Measurements from ENCODE around the gene NDUFA3. TPM values are rescaled to one million over a fixed set of nuclear protein-coding genes. Genes with fewer than 3 reads are reported as not detected.

NDUFA3 gene
- total and polyA plus RNA-seq, 2 of the 13 experiments (the other 11 are each of a cell fraction or from before 2014, with no cell fraction given), result 31.6 to 75.4 TPM

- in situ Hi-C loops (cut with HindIII; ENCODE audit: extremely low pct_ligation_motif_present, low pct_unique_long_range_greater_than_20kb), result no loop called here
Observed at GRCh38 chr19:54105796-54106195, 3.1 kb downstream of the NDUFA3 start.

GRCh38 chr19:54106716-54107115 lies 4.1 kb downstream of the NDUFA3 start:
- DNase-seq (ENCODE audit: low spot score), result no peak
- BruUV-seq (replicated peaks), result no TSS peak
- no peaks in the 10 kb centered on the region for H4K20me1 ChIP-seq (ENCODE audit: insufficient read depth, low read length)
- peaks cover 9% of the 10 kb centered on the region for H3K79me2 ChIP-seq (ENCODE audit: insufficient read depth, low read length)
- no peak overlapping the region for H3K4me3 ChIP-seq (replicated peaks in 1 of 3; ENCODE audit: insufficient read depth in 1 of 3, low read depth in 2 of 3, low read length in 3 of 3)
- ATAC-seq, result no peak
- intact Hi-C loops (cut with micrococcal nuclease; ENCODE audit: unreplicated experiment), result no loop called here
- H3K36me3 ChIP-seq (replicated peaks in 1 of 2; ENCODE audit: control insufficient read depth in 1 of 2, insufficient read depth in 2 of 2, low read length in 2 of 2), result peaks cover 13 to 44% of the 10 kb centered on the region in 2 experiments; a peak in 4 of 5 replicates
- H3K27me3 ChIP-seq (ENCODE audit: control insufficient read depth in 1 of 2, insufficient read depth in 2 of 2, low read length in 2 of 2), result no peaks in the 10 kb centered on the region; a peak in 1 of 5 replicates
- CTCF ChIA-PET (ENCODE audit: low intra/inter-chr PET ratio, low total read pairs), result no interaction called here
- H3K9ac ChIP-seq (ENCODE audit: insufficient read depth, low read depth, low read length), result no peak overlapping the region
- in situ Hi-C loops (cut with HindIII; ENCODE audit: extremely low pct_ligation_motif_present, low pct_unique_long_range_greater_than_20kb), result no loop called here
- TF ChIP-seq AGO2 (optimal IDR thresholded peaks at IDR 0.05; ENCODE audit: low read depth, low read length) (peak; percentile 50), NFIC (IDR thresholded peaks at IDR 0.05; ENCODE audit: low read length) (no peak)
- POLR2A ChIA-PET, result no interaction called here
- peaks cover 17% of the 10 kb centered on the region for H3K4me1 ChIP-seq (ENCODE audit: insufficient read depth, low read length)
- no peak overlapping the region for H3K27ac ChIP-seq (ENCODE audit: extremely low read length, insufficient read depth, low read length)
- WGBS (ENCODE audit: low lambda C conversion rate), result 93% methylated on average over 15 of the region's 15 CpGs
- FAIRE-seq, result no peak
- no peak overlapping the region for H3K4me2 ChIP-seq (ENCODE audit: low read depth, low read length)
- no peaks in the 10 kb centered on the region for H3K9me3 ChIP-seq (ENCODE audit: low read length)
- H2AFZ ChIP-seq (ENCODE audit: low read length), result no peak overlapping the region

More at GRCh38 chr19:54105796-54106195, 3.1 kb downstream of the NDUFA3 start:
- no peak overlapping the region for H2AFZ ChIP-seq (ENCODE audit: low read length)
- 95% methylated on average over 10 of the region's 10 CpGs for WGBS (ENCODE audit: low lambda C conversion rate)
- ChIA-PET POLR2A (no interaction called here), CTCF (ENCODE audit: low intra/inter-chr PET ratio, low total read pairs) (no interaction called here)
- no peak for ATAC-seq
- DNase-seq (ENCODE audit: low spot score), result no peak
- H3K79me2 ChIP-seq (ENCODE audit: insufficient read depth, low read length), result peaks cover 9% of the 10 kb centered on the region
- H3K27me3 ChIP-seq (ENCODE audit: control insufficient read depth in 1 of 2, insufficient read depth in 2 of 2, low read length in 2 of 2), result no peaks in the 10 kb centered on the region; a peak in 1 of 5 replicates
- intact Hi-C loops (cut with micrococcal nuclease; ENCODE audit: unreplicated experiment), result no loop called here
- no peaks in the 10 kb centered on the region for H3K9me3 ChIP-seq (ENCODE audit: low read length)
- H3K4me3 ChIP-seq (replicated peaks in 1 of 3; ENCODE audit: insufficient read depth in 1 of 3, low read depth in 2 of 3, low read length in 3 of 3), result no peak overlapping the region
- H3K4me2 ChIP-seq (ENCODE audit: low read depth, low read length), result no peak overlapping the region
- no peaks in the 10 kb centered on the region for H4K20me1 ChIP-seq (ENCODE audit: insufficient read depth, low read length)
- no peak for FAIRE-seq
- BruUV-seq (replicated peaks), result no TSS peak
- TF ChIP-seq PHF20 (CRISPR knock-in tag; IDR thresholded peaks at IDR 0.05), result no peak
- TF ChIP-seq NCOR1 (IDR thresholded peaks at IDR 0.05; ENCODE audit: borderline replicate concordance, low read length), result no peak
- no peak for TF ChIP-seq MIXL1 (CRISPR knock-in tag; IDR thresholded peaks at IDR 0.05)
- no peak for TF ChIP-seq ZNF468 (CRISPR knock-in tag; IDR thresholded peaks at IDR 0.05)
- TF ChIP-seq FOXP1 (IDR thresholded peaks at IDR 0.05), result no peak
- no peak for TF ChIP-seq FOXP1 (CRISPR knock-in tag; IDR thresholded peaks at IDR 0.05)
- H3K9ac ChIP-seq (ENCODE audit: insufficient read depth, low read depth, low read length), result no peak overlapping the region
- H3K4me1 ChIP-seq (ENCODE audit: insufficient read depth, low read length), result peaks cover 17% of the 10 kb centered on the region
- H3K27ac ChIP-seq (ENCODE audit: extremely low read length, insufficient read depth, low read length), result no peak overlapping the region
- peaks cover 11 to 42% of the 10 kb centered on the region in 2 experiments; a peak in 4 of 5 replicates for H3K36me3 ChIP-seq (replicated peaks in 1 of 2; ENCODE audit: control insufficient read depth in 1 of 2, insufficient read depth in 2 of 2, low read length in 2 of 2)
